ENCODE data around the gene PPP2R5C.

The PPP2R5C gene

GRCh38 chr14:101934601-101935150, 173.2 kb downstream of the PPP2R5C start:
- TF ChIP-seq CTCF (IDR thresholded peaks at IDR 0.05; ENCODE audit: low read depth, low read length) = no peak
- no peak for DNase-seq (ENCODE audit: low read depth, low spot score)
- in situ Hi-C loops (cut with HindIII; ENCODE audit: low sequenced_read_pairs) = no loop called here
- no peak overlapping the region for H3K4me3 ChIP-seq (ENCODE audit: low read depth, low read length)

DNA sequence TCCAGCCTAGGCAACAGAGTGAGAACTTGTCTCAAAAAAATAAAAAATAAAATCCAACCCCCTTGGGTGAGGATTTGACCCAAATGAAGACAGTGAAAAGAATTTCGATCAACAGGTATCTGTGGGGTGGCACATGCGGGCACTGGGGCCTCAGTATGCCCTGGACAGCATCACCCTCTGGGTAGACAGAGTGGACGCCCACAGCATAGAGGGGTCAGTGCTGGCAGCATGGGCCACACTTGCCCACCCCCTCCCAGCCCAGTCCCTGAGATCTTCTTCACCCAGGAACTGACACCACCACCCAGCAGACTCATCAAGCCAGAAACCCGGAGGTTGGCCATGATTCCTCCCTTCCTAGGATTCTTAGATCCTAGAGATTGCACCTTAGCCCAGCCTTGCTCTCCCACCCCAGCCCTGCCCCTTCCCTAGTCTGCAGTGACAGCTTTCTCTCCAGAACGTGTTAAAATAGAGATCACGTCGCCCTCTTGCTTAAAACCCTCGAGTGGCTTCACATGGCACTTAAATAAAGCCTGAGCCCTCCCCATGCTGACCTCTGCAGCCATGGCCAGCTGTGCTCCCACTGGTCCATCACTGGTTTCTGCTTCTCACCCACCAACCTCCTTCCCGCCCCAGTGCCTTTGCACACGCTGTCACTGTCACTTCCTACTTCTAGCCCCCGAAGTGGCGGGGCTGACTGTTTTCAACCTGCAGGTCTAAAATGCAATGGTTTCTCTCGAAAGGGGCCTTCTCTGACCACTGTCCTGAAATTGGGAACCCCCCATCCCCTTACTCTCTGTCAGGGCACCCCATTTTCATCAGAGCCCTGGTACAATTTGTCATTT, 176.6 kb downstream of the PPP2R5C start:
- DNase-seq (ENCODE audit: low read depth, low spot score) = no peak
- in situ Hi-C loops (cut with HindIII; ENCODE audit: low sequenced_read_pairs) = no loop called here
- no peak overlapping the region for H3K4me3 ChIP-seq (ENCODE audit: low read depth, low read length)
- no peak for TF ChIP-seq CTCF (IDR thresholded peaks at IDR 0.05; ENCODE audit: low read depth, low read length)

DNA sequence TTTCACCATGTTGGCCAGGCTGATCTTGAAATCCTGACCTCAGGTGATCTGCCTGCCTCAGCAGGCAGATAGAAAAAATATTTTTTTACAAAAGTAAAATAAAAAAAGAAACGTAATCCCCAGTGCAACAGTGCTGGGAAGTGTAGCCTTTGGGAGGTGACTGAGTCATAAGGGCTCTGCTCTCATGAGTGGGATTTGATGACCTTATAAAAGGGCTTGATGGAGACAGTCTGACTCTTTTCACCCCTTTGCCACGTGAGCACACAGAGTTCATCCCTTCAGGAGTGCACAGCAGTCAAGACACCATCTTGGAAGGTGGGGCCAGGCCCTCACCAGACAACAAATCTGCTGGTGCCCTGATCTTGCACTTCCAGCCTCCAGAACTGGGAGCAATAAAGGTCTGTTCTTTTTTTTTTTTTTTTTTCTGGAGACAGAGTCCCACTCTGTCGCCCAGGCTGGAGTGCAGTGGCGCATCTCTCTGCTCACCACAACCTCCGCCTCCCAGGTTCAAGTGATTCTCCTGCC, 178.2 kb downstream of the PPP2R5C start:
- no peak overlapping the region for H3K4me3 ChIP-seq (ENCODE audit: low read depth, low read length)
- no peak for TF ChIP-seq CTCF (IDR thresholded peaks at IDR 0.05; ENCODE audit: low read depth, low read length)
- no peak for DNase-seq (ENCODE audit: low read depth, low spot score)
- in situ Hi-C loops (cut with HindIII; ENCODE audit: low sequenced_read_pairs) = no loop called here

DNA sequence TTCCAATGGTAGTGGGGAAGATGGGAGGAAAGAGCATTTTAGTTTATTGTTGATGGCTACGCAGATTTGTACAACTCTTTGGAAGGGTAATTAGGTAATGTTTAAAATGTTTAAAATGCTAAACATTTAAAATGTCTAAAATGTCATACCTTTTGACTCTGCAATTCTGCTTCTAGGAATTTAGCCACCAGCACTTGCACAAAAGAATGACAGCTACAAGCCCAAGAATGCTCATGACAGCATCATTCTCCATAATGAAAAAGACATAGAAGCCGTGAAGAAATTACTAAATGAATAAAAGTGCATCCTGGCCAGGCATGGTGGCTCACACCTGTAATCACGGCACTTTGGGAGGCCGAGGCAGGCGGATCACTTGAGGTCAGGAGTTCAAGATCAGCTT, 182.9 kb downstream of the PPP2R5C start:
- in situ Hi-C loops (cut with HindIII; ENCODE audit: low sequenced_read_pairs) = no loop called here
- no peak overlapping the region for H3K4me3 ChIP-seq (ENCODE audit: low read depth, low read length)
- no peak for TF ChIP-seq CTCF (IDR thresholded peaks at IDR 0.05; ENCODE audit: low read depth, low read length)
- DNase-seq (ENCODE audit: low read depth, low spot score) = no peak

- no peak overlapping the region for H3K4me3 ChIP-seq (ENCODE audit: low read depth, low read length)
- no peak for DNase-seq (ENCODE audit: low read depth, low spot score)
- TF ChIP-seq CTCF (IDR thresholded peaks at IDR 0.05; ENCODE audit: low read depth, low read length) = no peak
- in situ Hi-C loops (cut with HindIII; ENCODE audit: low sequenced_read_pairs) = no loop called here
Observed at GRCh38 chr14:101945171-101945570, 183.7 kb downstream of the PPP2R5C start.

DNA sequence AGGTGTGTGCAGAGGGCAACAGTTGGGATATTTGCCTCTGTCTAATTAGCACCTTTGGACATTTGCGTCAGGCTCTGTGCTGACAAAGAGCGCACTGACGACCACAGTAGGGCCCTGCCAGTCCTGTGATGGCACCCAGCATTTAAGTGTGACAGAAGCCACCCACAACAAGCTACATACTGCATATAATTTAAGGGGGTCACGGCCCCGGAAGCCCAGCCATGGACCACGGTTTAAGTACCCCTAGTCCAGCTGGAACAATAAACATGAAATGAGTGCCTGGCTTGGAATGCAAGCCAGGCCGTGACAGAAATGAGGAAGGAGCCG, 186.0 kb downstream of the PPP2R5C start:
- DNase-seq (ENCODE audit: low read depth, low spot score) = no peak
- in situ Hi-C loops (cut with HindIII; ENCODE audit: low sequenced_read_pairs) = no loop called here
- no peak for TF ChIP-seq CTCF (IDR thresholded peaks at IDR 0.05; ENCODE audit: low read depth, low read length)

More for the DNA sequence above, 186.0 kb downstream of the PPP2R5C start:
- peak overlapping the region; percentile 83 for H3K4me3 ChIP-seq (ENCODE audit: low read depth, low read length)
